Thyroid gland (tissue), 4 donors: ENCODE results near the gene LRFN3.

Source experiments
- POLR2A ChIP-seq, 2 donors: fragments of 450-650 bp; IDR thresholded peaks; one replicate each; pipeline ENCODE4 v1.6.1; 2017; ENCODE audit warnings: antibody characterized with exemption in 2 of 2, mild to moderate bottlenecking in 2 of 2, moderate library complexity in 1 of 2
- TF ChIP-seq, protein P1 (sequence below), 6 experiments: fragments of 200-600 bp in 3 of 6; fragments of 450-650 bp in 3 of 6; sonication (generic) in 3 of 6; IDR thresholded peaks; one replicate each; pipeline ENCODE4 v1.5.1; 2016 to 2019; ENCODE audit warnings: antibody characterized with exemption in 6 of 6, mild to moderate bottlenecking in 2 of 6, inconsistent platforms in 1 of 6, moderate library complexity in 1 of 6

DNA sequence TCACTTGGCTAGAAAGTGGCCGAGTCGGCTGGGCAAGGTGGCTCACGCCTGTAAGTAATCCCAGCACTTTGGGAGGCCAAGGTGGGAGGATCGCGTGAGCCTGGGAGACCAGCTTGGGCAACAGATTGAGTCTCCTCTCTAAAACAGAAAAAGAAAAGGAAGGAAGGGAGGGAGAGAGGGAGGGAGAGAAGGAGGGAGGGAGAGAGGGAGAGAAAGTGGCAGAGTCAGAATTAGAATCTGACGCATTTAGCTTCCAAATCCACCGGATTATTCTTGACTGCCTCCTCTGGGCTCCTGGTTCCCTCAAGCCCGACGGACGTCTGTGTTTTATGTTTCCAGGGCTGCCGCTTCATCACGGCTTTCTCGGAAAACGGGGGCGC is 22.5 kb downstream of the LRFN3 start:
- TF ChIP-seq, protein P1, sequence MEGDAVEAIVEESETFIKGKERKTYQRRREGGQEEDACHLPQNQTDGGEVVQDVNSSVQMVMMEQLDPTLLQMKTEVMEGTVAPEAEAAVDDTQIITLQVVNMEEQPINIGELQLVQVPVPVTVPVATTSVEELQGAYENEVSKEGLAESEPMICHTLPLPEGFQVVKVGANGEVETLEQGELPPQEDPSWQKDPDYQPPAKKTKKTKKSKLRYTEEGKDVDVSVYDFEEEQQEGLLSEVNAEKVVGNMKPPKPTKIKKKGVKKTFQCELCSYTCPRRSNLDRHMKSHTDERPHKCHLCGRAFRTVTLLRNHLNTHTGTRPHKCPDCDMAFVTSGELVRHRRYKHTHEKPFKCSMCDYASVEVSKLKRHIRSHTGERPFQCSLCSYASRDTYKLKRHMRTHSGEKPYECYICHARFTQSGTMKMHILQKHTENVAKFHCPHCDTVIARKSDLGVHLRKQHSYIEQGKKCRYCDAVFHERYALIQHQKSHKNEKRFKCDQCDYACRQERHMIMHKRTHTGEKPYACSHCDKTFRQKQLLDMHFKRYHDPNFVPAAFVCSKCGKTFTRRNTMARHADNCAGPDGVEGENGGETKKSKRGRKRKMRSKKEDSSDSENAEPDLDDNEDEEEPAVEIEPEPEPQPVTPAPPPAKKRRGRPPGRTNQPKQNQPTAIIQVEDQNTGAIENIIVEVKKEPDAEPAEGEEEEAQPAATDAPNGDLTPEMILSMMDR (IDR thresholded peaks at IDR 0.05), result no peak
- no peak for TF ChIP-seq POLR2A (IDR thresholded peaks at IDR 0.05)
